Measurements from ENCODE around the gene CLTCL1.

CLTCL1 gene

DNA sequence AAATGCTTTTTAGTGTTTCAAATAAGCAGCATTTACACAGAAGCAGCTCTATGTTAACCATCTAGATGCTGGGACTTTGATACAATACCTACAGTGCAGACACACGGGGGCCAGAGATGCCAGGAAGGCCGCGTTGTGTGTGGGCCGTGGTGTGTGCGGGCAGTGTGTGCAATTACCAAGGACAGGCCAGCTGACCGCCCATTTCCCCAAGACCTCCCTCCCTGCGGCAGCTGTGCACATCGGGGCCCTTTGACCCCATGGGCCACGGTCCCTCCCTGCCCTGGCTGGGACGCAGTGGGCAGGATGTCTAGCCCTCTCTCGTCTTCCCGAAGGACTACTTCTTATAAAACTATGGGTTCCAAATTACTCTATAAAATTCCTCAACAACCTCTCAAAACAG, 38.4 kb downstream of the CLTCL1 start:
- DNase-seq (ENCODE audit: low read depth in 4 of 4, low spot score in 1 of 4) = no peak

DNA sequence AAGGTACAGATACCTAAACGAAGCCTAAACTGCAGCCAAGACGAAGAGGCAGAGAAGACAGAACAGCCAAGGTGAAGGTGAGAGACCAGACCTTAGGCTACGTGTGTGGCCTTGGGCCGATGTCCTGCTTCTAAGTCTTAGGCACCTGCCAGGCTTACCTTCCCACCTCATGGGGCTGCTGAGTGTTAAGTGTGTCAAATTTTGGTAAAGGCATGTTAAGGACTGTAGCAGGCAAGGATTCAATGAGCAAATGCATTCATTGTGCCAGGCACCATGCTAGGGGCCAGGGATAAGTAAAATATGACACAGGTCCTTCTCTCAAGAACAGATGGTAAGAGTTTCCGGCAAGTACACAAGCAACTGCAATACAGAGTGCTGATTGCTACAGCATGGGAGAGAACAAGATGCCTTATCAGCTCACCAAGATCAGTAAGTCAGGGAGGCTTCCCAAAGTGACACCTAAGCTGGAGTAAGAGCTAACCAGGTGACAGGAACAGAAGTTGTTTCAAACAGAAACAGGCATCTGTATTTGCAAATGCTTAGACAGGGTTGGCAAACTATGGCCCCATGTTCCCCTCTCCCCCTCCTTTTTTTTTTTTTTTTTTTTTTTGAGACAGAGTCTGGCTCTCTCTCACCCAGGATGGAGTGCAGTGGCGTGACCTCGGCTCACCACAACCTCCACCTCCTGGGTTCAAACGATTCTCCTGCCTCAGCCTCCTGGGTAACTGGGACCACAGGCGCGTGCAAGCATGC, 46.7 kb downstream of the CLTCL1 start:
- DNase-seq (ENCODE audit: low read depth in 4 of 4, low spot score in 1 of 4) = no peak

DNA sequence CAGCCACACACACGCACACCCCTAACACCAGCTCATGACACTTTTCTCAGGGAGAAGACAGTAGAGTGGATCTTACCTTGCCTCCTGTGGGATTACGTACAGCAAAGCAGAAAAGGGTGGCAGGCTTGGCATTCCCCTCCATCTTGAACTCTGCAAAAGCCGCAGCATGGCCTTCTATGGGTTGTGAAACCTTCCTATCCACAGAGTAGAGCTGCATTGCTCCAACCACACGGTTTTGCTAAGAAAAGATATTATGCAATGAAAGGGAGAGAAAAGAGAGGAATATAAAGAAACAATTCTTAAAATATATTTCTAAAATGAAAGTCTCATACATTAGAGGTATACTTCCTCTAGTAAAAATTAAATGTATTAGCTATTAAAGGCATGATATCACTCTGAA, 48.8 kb downstream of the CLTCL1 start:
- no peak for DNase-seq (ENCODE audit: low read depth in 4 of 4, low spot score in 1 of 4)

GRCh38 chr22:19241593-19241906, 50.0 kb downstream of the CLTCL1 start:
- DNase-seq (ENCODE audit: low read depth in 4 of 4, low spot score in 1 of 4) = no peak

GRCh38 chr22:19240813-19241592, 50.5 kb downstream of the CLTCL1 start:
- no peak for DNase-seq (ENCODE audit: low read depth in 4 of 4, low spot score in 1 of 4)

GRCh38 chr22:19239464-19239863, 52.1 kb downstream of the CLTCL1 start:
- no peak for DNase-seq (ENCODE audit: low read depth in 4 of 4, low spot score in 1 of 4)

GRCh38 chr22:19238900-19239299, 52.6 kb downstream of the CLTCL1 start:
- no peak for DNase-seq (ENCODE audit: low read depth in 4 of 4, low spot score in 1 of 4)

DNA sequence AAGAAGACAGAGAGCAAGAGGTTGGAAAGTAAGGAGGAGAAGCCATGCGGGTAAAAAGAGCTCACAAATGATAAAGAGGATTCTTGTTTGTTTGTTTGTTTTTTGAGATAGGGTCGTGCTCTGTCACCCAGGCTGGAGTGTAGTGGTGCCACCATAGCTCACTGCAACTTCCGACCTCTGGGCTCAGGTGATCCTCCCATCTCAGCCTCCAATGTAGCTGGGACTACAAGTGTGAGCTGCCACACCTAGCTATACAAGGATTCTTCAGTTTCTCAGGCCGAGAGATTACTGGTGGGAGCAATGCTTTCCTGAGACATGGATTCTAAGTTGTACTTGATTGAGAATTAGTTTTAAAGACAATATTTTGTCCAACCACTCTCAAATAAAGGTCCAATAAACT, 55.6 kb downstream of the CLTCL1 start:
- no peak for DNase-seq (ENCODE audit: low read depth in 4 of 4, low spot score in 1 of 4)

DNA sequence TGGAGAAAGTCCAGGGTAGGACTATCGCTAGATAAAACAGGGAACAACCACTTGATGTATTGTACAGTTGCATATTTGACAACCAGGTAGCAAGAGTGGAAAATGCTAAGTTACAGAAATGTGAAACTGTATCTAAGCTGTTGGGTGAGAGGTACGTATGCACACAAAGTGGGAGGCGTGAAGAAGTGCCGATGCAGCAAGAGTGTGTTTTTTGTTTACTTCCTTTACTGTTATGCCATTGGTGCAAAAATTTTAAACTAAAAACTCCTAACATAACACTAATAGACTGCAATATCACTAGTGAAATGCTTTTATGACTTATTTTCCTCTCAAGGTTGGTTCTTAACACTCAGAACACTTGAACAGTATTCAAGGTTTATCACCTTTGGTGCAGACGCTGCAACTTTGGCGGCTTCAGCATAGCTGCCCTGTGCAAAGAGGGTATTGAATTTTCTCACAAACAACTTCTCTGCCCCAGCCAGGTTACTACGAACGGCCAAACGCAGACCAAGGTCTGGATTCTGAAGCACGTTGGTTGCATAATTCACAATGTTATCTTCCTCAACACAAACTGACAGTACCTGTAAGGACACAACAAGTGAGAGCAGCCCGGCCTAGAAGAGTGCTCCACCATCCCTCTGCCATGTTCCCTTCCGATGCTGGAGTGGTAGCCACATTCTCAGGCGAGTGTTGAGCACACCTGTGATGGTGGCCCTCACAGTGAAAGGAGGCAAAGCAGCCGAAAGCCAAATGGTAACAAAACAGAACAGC, 57.2 kb downstream of the CLTCL1 start:
- DNase-seq (ENCODE audit: low read depth in 4 of 4, low spot score in 1 of 4) = no peak

- DNase-seq (ENCODE audit: low read depth in 4 of 4, low spot score in 1 of 4) = no peak
These were observed 58.3 kb downstream of the CLTCL1 start for GRCh38 chr22:19233189-19233661.

DNA sequence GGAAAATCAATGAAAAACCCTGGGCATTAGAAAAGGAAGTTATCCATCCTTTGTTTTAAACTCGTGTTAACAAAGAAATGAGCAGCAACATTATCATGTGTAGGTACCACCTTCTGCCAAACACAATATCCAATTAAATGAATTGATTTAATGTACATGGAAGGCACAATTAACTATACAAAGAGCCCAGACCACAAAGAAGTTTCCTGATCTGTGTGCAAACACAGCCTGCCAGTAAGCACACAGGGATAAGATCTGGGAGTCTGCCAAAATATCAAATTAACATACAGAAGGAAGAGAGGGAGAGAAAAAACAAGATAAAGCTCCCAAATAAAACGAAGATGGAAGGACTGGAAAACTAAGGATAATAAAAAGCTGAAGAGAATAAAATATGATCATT, 58.9 kb downstream of the CLTCL1 start:
- no peak for DNase-seq (ENCODE audit: low read depth in 4 of 4, low spot score in 1 of 4)

GRCh38 chr22:19231986-19232385, 59.5 kb downstream of the CLTCL1 start:
- no peak for DNase-seq (ENCODE audit: low read depth in 4 of 4, low spot score in 1 of 4)

DNA sequence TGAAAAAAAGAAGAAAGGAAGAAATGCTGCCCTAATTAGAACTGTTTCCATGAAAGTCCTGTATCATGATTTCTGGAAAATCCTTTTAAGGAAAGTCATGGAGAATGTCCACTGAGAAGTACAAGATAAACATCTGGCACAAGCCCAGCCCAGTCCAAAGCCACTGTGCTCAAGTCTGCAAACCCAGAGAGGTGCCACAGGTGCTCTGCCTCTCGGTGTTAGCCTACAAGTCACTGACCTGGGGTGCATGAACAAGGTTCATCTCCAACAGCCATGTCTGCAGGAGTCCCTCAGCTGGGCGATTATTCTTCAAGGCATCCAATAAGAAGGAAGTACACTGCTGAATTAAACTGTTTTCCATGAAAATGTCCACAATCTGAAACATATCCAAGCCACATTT, 61.9 kb downstream of the CLTCL1 start:
- DNase-seq (ENCODE audit: low read depth in 4 of 4, low spot score in 1 of 4) = no peak

DNA sequence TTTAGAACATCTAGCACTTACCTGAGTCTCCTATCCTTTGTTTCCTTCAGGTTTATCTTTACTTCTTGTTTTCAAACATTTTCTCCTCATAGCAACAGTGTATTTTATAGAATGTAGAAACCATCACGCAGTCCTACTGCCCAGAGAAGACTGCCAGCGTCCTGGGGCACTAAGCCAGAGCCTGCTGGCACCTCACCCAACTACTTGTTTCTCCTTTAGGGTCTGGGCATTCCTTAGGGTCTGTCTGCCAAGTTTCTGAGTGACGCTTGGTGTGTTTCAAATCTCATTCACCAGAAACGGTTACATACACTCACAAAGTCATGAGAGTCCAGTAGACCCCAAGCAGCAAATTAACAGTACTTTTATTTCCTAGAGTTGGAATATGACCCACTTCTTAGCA, 63.3 kb downstream of the CLTCL1 start:
- no peak for DNase-seq (ENCODE audit: low read depth in 4 of 4, low spot score in 1 of 4)

DNA sequence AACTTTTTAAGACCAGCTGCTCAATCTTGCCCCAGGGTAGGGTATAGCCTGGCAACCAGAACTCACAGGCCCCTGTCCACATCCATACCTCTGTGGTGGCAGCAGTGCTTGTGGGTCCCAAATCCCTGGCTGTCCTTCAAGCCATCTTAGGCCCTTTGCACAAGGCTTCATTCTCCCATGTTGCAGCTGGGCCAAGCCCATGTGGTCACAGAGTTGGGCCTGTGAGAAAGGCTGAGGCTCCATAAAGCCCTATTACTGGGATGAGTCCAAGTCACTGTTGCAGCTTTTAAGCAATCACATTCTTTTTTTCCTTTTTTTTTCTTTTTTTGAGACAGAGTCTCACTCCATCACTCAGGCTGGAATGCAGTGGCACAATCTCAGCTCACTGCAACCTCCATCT, 65.1 kb downstream of the CLTCL1 start:
- DNase-seq (ENCODE audit: low read depth in 4 of 4, low spot score in 1 of 4) = no peak

DNA sequence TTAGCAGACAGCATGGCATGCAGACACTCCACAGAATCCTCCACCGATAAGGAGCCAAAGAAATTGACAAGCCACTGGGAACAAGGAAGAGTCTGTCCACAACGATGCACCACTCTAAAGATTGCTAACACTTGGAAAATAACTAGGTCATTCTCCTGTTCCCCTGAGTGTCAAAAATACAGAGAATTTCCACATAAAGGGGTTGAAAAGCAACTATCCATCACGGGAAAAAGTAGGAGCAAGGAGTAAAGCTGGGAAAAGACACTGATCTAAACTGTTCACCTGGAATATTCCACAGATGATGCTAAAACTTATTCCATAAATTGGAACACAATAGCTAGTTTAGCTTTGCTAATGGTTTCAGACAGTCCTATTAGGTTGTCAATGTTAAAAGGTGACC, 66.0 kb downstream of the CLTCL1 start:
- DNase-seq (ENCODE audit: low read depth in 4 of 4, low spot score in 1 of 4) = no peak

- no peak for DNase-seq (ENCODE audit: low read depth in 4 of 4, low spot score in 1 of 4)
These were observed 66.5 kb downstream of the CLTCL1 start for GRCh38 chr22:19224985-19225384.

GRCh38 chr22:19224557-19224956, 67.0 kb downstream of the CLTCL1 start:
- DNase-seq (ENCODE audit: low read depth in 4 of 4, low spot score in 1 of 4) = no peak

- no peak for DNase-seq (ENCODE audit: low read depth in 4 of 4, low spot score in 1 of 4)
These were observed 67.9 kb downstream of the CLTCL1 start for GRCh38 chr22:19223617-19224016.

DNA sequence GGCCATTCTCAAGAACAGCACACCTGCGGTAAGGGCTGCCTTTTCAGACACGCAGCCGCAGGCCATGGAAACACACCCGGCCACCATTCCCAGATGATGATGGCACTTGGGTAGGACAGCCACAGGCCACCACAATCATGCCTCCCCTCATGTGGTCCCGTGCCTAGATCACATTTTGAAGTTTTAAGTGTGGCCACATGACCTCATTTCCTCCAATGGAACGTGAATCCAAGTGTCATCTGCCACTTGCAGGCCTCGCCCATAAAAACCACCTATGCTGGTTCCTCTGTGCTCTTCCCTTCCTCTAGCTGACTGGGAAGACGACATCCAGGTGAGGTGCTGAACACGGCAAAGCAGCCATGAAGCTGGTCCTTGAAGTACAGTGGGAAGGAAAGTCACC, 68.4 kb downstream of the CLTCL1 start:
- no peak for DNase-seq (ENCODE audit: low read depth in 4 of 4, low spot score in 1 of 4)

GRCh38 chr22:19222242-19223005, 69.1 kb downstream of the CLTCL1 start:
- no peak for DNase-seq (ENCODE audit: low read depth in 4 of 4, low spot score in 1 of 4)
